ENCODE measurements around the gene INTS6. TPM values are rescaled to one million over a fixed set of nuclear protein-coding genes. Genes with fewer than 3 reads are reported as not detected.

Gene INTS6
- total and polyA plus RNA-seq, 5 donors: 12.9 to 29.3 (median 24.0) TPM

DNA sequence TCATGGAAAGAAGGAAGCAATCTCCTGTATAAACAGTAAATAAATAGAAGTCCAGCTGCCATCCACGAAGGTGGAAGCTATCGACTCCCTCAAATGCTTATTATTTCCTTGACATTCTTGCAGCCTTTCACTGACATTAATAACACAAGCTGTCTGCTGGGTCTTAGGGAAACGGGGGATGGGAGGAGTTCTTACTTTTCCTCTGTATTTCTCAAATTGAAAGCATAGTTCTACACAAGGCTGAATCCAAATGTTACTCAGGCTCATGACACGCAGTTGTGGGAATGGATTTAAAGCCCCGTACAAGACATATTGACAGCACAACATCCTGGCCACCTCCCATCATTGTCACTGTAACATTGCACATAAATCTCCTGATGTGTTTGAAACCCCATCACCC is 109.4 kb downstream of the INTS6 start:
- H3K9me3 ChIP-seq (ENCODE audit: control insufficient read depth, low read length): no peaks in the 10 kb centered on the region
- no peaks in the 10 kb centered on the region for H3K27me3 ChIP-seq (ENCODE audit: control insufficient read depth, insufficient read depth)
- no peak overlapping the region for H3K27ac ChIP-seq (ENCODE audit: low read length)
- no peaks in the 10 kb centered on the region for H3K4me1 ChIP-seq (ENCODE audit: control insufficient read depth, insufficient read depth, low read length)
- no peak for ATAC-seq
- 73% methylated on average over 5 of the region's 5 CpGs for WGBS
- DNase-seq: no peak
- intact Hi-C loops (cut with DNase I): no loop called here
- no peak overlapping the region for H3K4me3 ChIP-seq (ENCODE audit: low read length)

DNA sequence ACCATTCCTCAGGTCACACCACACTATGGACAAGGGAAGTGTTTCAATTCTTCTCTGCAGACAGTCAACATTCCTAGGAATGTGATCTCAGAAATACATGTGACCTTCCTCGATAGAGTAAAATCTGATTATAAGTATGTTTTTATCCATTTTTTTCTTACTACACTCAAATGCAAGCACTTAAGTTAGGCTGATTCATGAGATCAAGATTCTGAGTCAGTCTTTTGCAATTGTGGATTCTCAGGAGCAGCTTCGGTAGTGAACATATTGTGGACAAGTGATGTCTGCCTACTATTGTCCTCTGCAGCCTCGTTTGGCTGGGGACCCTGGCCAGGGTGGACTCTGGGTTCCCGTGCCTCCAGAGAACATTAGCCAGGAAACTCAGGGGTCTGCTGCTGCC is 110.1 kb downstream of the INTS6 start:
- intact Hi-C loops (cut with DNase I): no loop called here
- Histone ChIP-seq H3K4me3 (ENCODE audit: low read length) (no peak overlapping the region), H3K4me1 (ENCODE audit: control insufficient read depth, insufficient read depth, low read length) (no peaks in the 10 kb centered on the region), H3K27me3 (ENCODE audit: control insufficient read depth, insufficient read depth) (no peaks in the 10 kb centered on the region), H3K27ac (ENCODE audit: low read length) (no peak overlapping the region), H3K9me3 (ENCODE audit: control insufficient read depth, low read length) (no peaks in the 10 kb centered on the region)
- ATAC-seq (no peak), DNase-seq (no peak)
- WGBS: 65% methylated on average over 4 of the region's 4 CpGs

DNA sequence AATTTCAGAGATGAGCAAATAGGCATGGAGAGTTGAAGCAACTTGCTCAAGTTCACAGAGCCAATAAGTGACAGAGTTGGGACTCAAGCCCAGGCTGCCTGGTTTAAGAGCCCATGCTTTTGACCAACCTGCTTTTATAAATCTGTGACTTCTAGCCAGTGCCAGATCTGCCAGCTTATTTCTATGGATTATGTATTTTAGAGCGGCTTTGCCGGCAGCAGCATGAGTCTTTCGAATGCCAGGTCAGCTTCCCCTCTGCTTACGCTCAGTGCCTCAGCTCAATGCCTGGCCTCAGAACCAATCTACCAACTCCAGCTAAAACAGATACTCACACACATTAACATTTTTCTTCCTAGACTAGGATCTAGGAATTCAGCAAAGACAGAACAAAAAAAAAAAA is 111.0 kb downstream of the INTS6 start:
- no peak overlapping the region for H3K4me3 ChIP-seq (ENCODE audit: low read length)
- intact Hi-C loops (cut with DNase I): no loop called here
- WGBS: 94% methylated on average over 4 of the region's 4 CpGs
- H3K27me3 ChIP-seq (ENCODE audit: control insufficient read depth, insufficient read depth): no peaks in the 10 kb centered on the region
- no peak for ATAC-seq
- H3K9me3 ChIP-seq (ENCODE audit: control insufficient read depth, low read length): no peaks in the 10 kb centered on the region
- H3K27ac ChIP-seq (ENCODE audit: low read length): no peak overlapping the region
- DNase-seq: no peak
- H3K4me1 ChIP-seq (ENCODE audit: control insufficient read depth, insufficient read depth, low read length): no peaks in the 10 kb centered on the region

DNA sequence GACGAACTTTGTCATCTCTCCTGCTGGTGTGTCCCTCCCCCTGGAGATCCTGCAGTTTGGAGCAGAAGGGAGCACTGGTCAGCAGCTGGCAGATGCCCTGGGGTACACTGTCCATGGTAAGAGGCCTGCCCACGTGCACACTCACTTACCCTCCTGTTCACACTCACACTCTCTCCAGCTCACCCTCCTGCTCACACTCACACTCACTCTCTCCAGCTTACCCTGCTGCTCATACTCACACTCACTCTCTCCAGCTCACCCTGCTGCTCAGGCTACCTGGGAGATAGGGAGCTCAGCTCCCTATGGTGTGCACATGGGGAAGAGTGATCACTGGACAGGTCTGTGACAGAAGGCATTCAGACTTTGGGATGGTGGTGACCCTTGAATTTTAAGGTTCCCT is 111.6 kb downstream of the INTS6 start:
- ATAC-seq (no peak), DNase-seq (no peak)
- intact Hi-C loops (cut with DNase I): no loop called here
- H3K27me3 ChIP-seq (ENCODE audit: control insufficient read depth, insufficient read depth): no peaks in the 10 kb centered on the region
- H3K4me3 ChIP-seq (ENCODE audit: low read length): no peak overlapping the region
- no peak overlapping the region for H3K27ac ChIP-seq (ENCODE audit: low read length)
- no peaks in the 10 kb centered on the region for H3K4me1 ChIP-seq (ENCODE audit: control insufficient read depth, insufficient read depth, low read length)
- no peaks in the 10 kb centered on the region for H3K9me3 ChIP-seq (ENCODE audit: control insufficient read depth, low read length)
- 89% methylated on average over 2 of the region's 2 CpGs for WGBS

DNA sequence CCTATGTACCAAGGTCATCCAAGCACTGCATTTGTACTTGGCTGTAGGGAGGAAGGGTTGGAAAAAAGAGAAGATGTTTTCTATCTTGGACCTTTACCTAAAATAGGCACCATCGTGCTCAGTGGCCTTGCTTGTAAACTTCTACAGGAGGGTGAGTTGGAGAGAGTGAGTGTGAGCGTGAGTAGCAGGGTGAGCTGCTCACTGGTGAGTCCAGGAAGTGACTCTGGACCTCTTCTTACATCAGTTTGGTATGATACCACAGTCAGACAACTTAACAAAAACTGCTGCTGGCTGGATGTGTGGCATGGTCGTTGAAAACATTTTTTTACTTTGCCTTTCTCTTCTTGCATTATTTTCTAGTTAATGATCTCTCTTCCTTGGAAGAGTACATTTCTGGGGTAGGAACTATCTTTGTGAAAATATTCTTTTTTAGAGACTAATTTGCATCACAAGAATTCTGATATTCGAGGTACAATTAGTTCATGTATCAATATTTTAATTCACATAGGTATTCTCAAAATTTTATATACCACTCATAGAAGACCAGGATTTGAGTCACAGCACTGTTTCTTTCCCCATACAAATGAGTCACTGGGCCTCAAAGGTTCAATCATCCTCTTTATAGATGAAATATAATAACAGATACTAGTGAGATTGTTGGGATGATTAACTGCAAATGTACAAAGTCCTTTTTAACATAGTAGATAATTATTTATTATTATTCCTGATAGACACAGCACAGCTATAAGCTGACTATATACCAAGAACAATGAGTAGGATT is 112.7 kb downstream of the INTS6 start:
- H3K4me3 ChIP-seq (ENCODE audit: low read length): no peak overlapping the region
- no peaks in the 10 kb centered on the region for H3K9me3 ChIP-seq (ENCODE audit: control insufficient read depth, low read length)
- no peak for ATAC-seq
- no peaks in the 10 kb centered on the region for H3K4me1 ChIP-seq (ENCODE audit: control insufficient read depth, insufficient read depth, low read length)
- no peak overlapping the region for H3K27ac ChIP-seq (ENCODE audit: low read length)
- intact Hi-C loops (cut with DNase I): no loop called here
- 72% methylated on average over 4 of the region's 4 CpGs for WGBS
- H3K27me3 ChIP-seq (ENCODE audit: control insufficient read depth, insufficient read depth): no peaks in the 10 kb centered on the region
- DNase-seq: no peak

DNA sequence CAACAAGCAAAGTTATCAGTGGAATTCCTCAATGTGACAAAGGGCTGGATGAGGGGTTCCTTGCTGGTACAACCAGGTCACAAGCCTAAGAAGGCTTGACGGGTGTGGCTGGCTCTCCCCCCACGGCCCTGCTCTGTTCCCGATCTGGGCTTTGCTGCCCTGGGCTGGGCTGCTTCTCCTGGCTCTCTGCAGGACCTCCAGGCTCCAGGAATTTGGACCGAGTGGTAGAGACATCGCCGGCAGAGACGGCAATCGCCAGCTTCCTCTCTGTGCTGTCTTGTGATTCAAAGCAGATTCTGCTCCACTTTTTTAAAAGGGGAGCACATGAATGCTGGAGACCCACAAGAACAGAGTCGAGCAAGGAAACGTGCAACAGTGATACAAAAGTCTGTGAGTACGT is 113.5 kb downstream of the INTS6 start, which contains the start of gene SERPINE3:
SERPINE3 (plus strand) TSS at position 338 of the 400 bp plus-strand sequence. CDS start 1,401 bp downstream, outside the sequence.
- DNase-seq (no peak), ATAC-seq (no peak)
- intact Hi-C loops (cut with DNase I): no loop called here
- no peak within 1 kb of the TSS for H3K4me3 ChIP-seq (ENCODE audit: low read length)
- 75% methylated on average over 11 of the region's 11 CpGs for WGBS
- no peak within 1 kb of the TSS for H3K27ac ChIP-seq (ENCODE audit: low read length)
- no peaks in the 10 kb centered on the region for H3K4me1 ChIP-seq (ENCODE audit: control insufficient read depth, insufficient read depth, low read length)
- no peaks in the 10 kb centered on the region for H3K9me3 ChIP-seq (ENCODE audit: control insufficient read depth, low read length)
- no peaks in the 10 kb centered on the region for H3K27me3 ChIP-seq (ENCODE audit: control insufficient read depth, insufficient read depth)

DNA sequence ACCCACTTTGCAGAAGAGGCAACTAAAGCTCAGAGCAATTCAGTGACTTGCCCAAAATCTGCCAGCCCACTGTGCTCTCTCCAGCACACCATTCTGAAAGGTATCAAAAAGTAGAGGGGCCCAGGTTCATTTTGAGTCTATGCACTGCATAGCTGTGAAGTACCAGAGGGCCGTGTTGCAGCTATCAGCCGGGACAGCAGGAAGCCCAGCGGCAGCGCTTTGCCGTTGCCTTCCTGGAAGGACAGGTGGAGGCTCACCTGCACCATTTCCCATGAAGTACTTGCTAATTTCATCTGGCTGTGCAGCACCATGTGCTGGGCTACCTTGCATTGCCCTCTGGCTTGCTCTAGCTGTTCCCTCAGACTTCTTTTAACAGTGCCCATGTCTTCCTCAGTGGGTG is 116.1 kb downstream of the INTS6 start:
- no peak for DNase-seq
- ATAC-seq: no peak
- Histone ChIP-seq H3K27ac (ENCODE audit: low read length) (no peak overlapping the region), H3K4me3 (ENCODE audit: low read length) (no peak overlapping the region), H3K4me1 (ENCODE audit: control insufficient read depth, insufficient read depth, low read length) (no peaks in the 10 kb centered on the region), H3K27me3 (ENCODE audit: control insufficient read depth, insufficient read depth) (no peaks in the 10 kb centered on the region), H3K9me3 (ENCODE audit: control insufficient read depth, low read length) (no peaks in the 10 kb centered on the region)
- intact Hi-C loops (cut with DNase I): no loop called here
- WGBS: 82% methylated on average over 5 of the region's 5 CpGs

DNA sequence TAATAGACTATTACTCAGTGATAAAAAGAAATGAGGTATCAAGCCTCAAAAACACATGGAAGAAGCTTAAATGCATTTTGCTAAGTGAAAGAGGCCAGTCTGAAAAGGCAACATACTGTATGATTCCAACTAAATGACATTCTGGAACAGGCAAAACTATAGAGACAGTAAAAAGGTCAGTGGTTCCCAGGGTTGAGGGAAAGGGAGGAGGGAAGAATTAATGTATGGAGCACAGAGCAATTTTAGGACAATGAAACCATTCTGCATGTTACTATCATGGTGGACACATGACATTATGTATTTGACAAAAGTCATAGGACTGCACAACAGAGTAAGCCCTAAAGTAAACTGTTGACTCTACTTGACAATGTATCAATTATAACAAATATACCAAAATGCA is 119.0 kb downstream of the INTS6 start:
- intact Hi-C loops (cut with DNase I): no loop called here
- H3K4me3 ChIP-seq (ENCODE audit: low read length): no peak overlapping the region
- DNase-seq (no peak), ATAC-seq (no peak)
- H3K27ac ChIP-seq (ENCODE audit: low read length): no peak overlapping the region
- no peaks in the 10 kb centered on the region for H3K9me3 ChIP-seq (ENCODE audit: control insufficient read depth, low read length)
- H3K4me1 ChIP-seq (ENCODE audit: control insufficient read depth, insufficient read depth, low read length): peaks cover 2% of the 10 kb centered on the region
- H3K27me3 ChIP-seq (ENCODE audit: control insufficient read depth, insufficient read depth): no peaks in the 10 kb centered on the region

DNA sequence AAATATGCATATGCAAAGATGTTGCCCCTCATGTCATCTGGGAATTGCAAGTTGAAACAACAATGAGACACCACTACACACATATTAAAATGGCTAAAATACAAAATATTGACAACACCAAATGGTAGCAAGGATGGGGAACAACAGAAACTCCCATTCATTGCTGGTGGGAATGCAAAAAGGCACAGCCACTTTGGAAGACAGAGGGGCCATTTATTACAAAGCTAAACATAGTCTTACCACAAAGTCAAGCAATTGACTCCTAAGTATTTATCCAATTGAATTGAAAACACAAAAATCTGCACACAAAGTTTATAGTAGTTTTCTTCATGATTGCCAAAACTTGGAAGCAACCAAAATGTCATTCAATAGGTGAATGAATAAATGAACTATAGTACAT is 119.4 kb downstream of the INTS6 start:
- Histone ChIP-seq H3K9me3 (ENCODE audit: control insufficient read depth, low read length) (no peaks in the 10 kb centered on the region), H3K4me1 (ENCODE audit: control insufficient read depth, insufficient read depth, low read length) (peaks cover 2% of the 10 kb centered on the region), H3K4me3 (ENCODE audit: low read length) (no peak overlapping the region), H3K27ac (ENCODE audit: low read length) (no peak overlapping the region), H3K27me3 (ENCODE audit: control insufficient read depth, insufficient read depth) (no peaks in the 10 kb centered on the region)
- DNase-seq: no peak
- intact Hi-C loops (cut with DNase I): no loop called here
- ATAC-seq: no peak

DNA sequence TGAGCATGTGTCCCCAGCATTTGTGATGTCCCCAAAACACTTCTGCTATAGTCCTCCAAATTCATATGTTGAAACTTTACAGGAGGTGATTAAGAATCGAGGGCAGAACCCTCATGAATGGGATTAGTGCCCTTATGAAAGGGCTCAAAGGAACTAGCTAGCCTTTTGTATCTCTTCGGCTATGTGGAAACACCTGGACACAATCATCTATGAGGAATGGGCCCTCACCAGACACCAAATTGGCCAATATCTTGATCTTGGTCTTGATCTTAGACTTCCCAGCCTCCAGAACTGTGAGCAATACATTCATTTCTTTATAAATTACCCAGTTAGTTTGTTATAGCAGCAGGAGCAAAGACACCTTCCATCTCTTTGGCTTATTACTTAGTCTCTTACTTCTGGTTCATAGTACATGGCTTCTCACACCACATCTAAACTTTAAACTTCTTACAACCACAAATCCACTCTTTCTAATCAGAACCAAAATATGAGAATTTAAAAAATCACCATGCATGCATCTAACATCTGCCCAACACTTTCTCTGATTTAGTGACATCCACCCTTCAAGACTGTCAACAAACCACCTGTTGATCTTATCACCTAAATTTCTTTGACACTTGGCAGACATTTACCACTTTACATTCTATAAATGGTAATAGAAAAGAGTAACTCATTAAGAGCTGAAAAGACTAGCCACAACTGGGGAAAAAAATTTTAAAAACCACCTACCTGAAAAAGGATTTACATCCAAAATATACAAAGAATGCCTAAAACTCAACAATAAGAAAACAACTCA is 120.1 kb downstream of the INTS6 start:
- ATAC-seq: no peak

DNA sequence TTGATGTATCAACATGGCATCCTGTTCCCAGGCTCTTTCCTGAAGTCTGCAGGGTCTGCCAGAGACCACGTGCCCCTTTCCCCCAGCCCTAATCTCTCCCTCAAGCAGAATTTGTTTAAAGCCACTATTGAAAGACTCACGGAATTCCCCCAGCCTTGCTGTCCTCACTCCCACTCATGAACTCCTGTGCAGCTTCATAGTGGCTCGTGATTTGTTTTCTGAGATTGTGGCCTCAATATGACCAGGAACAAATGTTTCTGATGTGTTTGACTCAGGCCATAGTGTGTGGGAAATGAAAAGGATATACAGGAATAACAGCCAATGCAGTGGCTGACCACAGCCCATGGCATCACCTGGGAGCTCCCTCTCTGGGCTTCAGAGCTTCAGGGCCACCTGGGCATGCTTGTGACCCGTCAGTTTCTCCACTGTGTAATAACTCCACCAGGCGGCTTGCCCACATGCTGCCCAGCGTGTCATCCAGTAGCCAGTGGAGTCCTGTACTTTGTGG is 121.4 kb downstream of the INTS6 start:
- WGBS: 68% methylated on average over 6 of the region's 6 CpGs
- intact Hi-C loops (cut with DNase I): no loop called here
- H3K27ac ChIP-seq (ENCODE audit: low read length): no peak overlapping the region
- H3K27me3 ChIP-seq (ENCODE audit: control insufficient read depth, insufficient read depth): no peaks in the 10 kb centered on the region
- ATAC-seq (no peak), DNase-seq (no peak)
- no peak overlapping the region for H3K4me3 ChIP-seq (ENCODE audit: low read length)
- H3K4me1 ChIP-seq (ENCODE audit: control insufficient read depth, insufficient read depth, low read length): peaks cover 2% of the 10 kb centered on the region
- H3K9me3 ChIP-seq (ENCODE audit: control insufficient read depth, low read length): no peaks in the 10 kb centered on the region

More for the DNA sequence above, 120.1 kb downstream of the INTS6 start:
- DNase-seq: no peak
- no peaks in the 10 kb centered on the region for H3K9me3 ChIP-seq (ENCODE audit: control insufficient read depth, low read length)
- H3K4me3 ChIP-seq (ENCODE audit: low read length): no peak overlapping the region
- peaks cover 2% of the 10 kb centered on the region for H3K4me1 ChIP-seq (ENCODE audit: control insufficient read depth, insufficient read depth, low read length)
- WGBS: 77% methylated on average over 2 of the region's 2 CpGs
- H3K27me3 ChIP-seq (ENCODE audit: control insufficient read depth, insufficient read depth): no peaks in the 10 kb centered on the region
- H3K27ac ChIP-seq (ENCODE audit: low read length): no peak overlapping the region
- intact Hi-C loops (cut with DNase I): no loop called here

Data from right cardiac atrium (tissue), 5 donors.